ENCODE data around the gene GPHN. TPM values are rescaled to one million over a fixed set of nuclear protein-coding genes. Genes with fewer than 3 reads are reported as not detected.

Gene GPHN
- total and polyA plus RNA-seq, 2 of the 4 experiments (the other 2 are of a cell fraction): 8.0 to 8.1 TPM

DNA sequence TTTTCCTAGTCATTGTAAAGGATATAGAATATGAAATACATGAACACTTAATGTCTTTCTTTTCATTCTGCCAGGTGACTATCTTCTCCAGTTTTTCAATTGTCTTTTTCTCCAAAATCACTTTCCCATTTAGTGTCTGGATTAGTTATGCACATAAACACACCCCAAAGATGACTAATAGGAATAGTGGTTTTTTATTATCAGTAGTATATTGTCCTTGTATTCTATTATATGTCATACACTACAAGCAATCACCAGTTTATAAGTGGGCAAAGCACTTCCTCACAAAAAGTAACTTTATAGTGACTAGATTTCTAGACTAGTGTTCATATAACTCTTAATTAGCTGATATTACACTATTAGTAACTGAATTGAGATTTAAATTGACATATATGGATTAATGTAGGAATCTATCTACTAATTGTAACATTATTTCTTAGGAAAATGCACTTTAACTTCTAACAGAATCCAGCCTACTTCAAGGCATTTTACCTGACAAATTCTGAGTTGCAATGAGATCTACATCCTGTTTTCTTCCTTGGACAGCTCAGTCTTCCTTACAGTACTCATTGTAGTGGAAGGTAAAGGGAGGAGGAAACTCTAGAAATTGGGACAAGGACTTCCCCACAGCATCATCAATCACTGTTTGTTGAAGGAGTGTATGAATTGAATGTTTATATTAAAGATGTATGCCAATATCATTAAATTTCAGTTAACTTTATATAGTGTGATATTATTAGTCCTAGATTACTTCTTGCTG lies 495.2 kb downstream of the GPHN start:
- Histone ChIP-seq H2AK5ac (ENCODE audit: low read depth, low read length) (no peak overlapping the region), H3K36me3 (ENCODE audit: control insufficient read depth, insufficient read depth, low read length) (no peaks in the 10 kb centered on the region), H3K27me3 (ENCODE audit: control insufficient read depth, insufficient read depth, low read length) (no peaks in the 10 kb centered on the region), H2AK9ac (replicated peaks; ENCODE audit: low read depth, low read length, poor library complexity) (no peak overlapping the region), H4K20me1 (ENCODE audit: insufficient read depth, low read length) (no peaks in the 10 kb centered on the region), H3K4me1 (ENCODE audit: control insufficient read depth, insufficient read depth, low read length) (no peaks in the 10 kb centered on the region), H3K9me3 (ENCODE audit: control insufficient read depth, insufficient read depth, low read length) (no peaks in the 10 kb centered on the region), H3K4me3 (ENCODE audit: insufficient read depth, low read depth, low read length) (no peak overlapping the region), H2BK120ac (ENCODE audit: low read depth, low read length) (no peak overlapping the region), H2AFZ (replicated peaks; ENCODE audit: low read length, poor library complexity) (no peak overlapping the region), H3K4ac (ENCODE audit: low read depth, low read length) (no peak overlapping the region), H3K18ac (ENCODE audit: low read depth, low read length) (no peak overlapping the region), H3K9ac (ENCODE audit: low read depth, low read length) (no peak overlapping the region), H3K14ac (replicated peaks; ENCODE audit: low read depth, low read length) (no peak overlapping the region), H2BK20ac (ENCODE audit: low read depth, low read length) (no peak overlapping the region), H3K27ac (ENCODE audit: insufficient read depth, low read length) (no peak overlapping the region), H3K9me1 (ENCODE audit: insufficient read depth, low read length) (no peaks in the 10 kb centered on the region), H3K4me2 (ENCODE audit: low read depth, low read length) (no peak overlapping the region), H4K8ac (ENCODE audit: low read depth in 2 of 2, low read length in 2 of 2) (no peak overlapping the region), H4K5ac (ENCODE audit: low read depth, low read length) (no peak overlapping the region), H2BK15ac (ENCODE audit: low read depth, low read length) (no peak overlapping the region), H3K23ac (ENCODE audit: low read depth, low read length) (no peak overlapping the region), H3K56ac (ENCODE audit: extremely low read depth, insufficient read depth, low read length) (no peak overlapping the region), H3K79me1 (ENCODE audit: low read depth in 1 of 2, low read length in 2 of 2) (no peaks in the 10 kb centered on the region), H2BK5ac (ENCODE audit: low read depth, low read length, poor library complexity, severe bottlenecking) (no peak overlapping the region), H4K91ac (ENCODE audit: insufficient read depth, low read depth, low read length) (no peak overlapping the region)
- DNase-seq (no peak), ATAC-seq (ENCODE audit: low read depth) (no peak)
- dilution Hi-C loops (cut with HindIII; ENCODE audit: low sequenced_read_pairs, unreplicated experiment): no loop called here
- ChIA-PET CTCF (no interaction called here), POLR2A (ENCODE audit: unreplicated experiment) (no interaction called here)
- TF ChIP-seq RCOR1 (IDR thresholded peaks at IDR 0.05; ENCODE audit: insufficient replicate concordance, low read length) (no peak), ELK1 (IDR thresholded peaks at IDR 0.05; ENCODE audit: borderline replicate concordance, low read depth, low read length) (no peak), RAD21 (IDR thresholded peaks at IDR 0.05; ENCODE audit: low read length) (no peak), CEBPB (IDR thresholded peaks at IDR 0.05; ENCODE audit: low read depth, low read length) (no peak), FOS (IDR thresholded peaks at IDR 0.05; ENCODE audit: low read depth, low read length) (no peak)
- BruUV-seq (replicated peaks): no TSS peak
- in situ Hi-C loops (cut with MboI; ENCODE audit: low sequenced_read_pairs): no loop called here
- intact Hi-C loops (cut with micrococcal nuclease): no loop called here
